Measurements from ENCODE around the gene KDM5C. TPM values are rescaled to one million over a fixed set of nuclear protein-coding genes. Genes with fewer than 3 reads are reported as not detected.

Gene KDM5C
- total RNA-seq, 1 experiment from 2014 or later: 98.7 TPM

DNA sequence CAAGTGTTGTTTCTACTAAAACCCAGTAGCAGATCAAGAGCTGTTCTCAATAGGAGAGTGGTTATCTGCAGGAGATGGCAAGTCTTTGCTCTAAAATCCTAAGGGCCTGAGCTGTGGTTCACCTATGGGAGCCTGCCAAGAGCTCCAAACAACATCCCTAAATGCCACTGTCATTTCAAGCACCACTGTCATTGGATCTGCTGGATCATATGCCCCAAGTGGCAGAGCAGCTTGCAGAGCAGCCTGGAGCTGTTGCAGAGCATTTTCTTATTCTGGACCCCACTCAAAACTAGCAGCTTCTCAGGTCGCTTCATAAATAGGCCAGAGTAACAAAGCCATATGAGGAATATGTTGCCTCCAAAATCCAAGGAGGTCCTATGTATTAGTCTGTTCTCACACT lies 71.4 kb downstream of the KDM5C start:
- Mint-ChIP-seq H3K36me3 (ENCODE audit: insufficient read depth in 1 of 3, low read depth in 3 of 3) (peaks cover 21 to 29% (median 27%) of the 10 kb centered on the region in 3 experiments), H3K27me3 (ENCODE audit: low read depth) (no peaks in the 10 kb centered on the region; the same call in 1 of the 2 replicates), H3K27ac (no peak overlapping the region), H3K4me1 (no peaks in the 10 kb centered on the region), H3K9me3 (peaks cover 59 to 62% of the 10 kb centered on the region in 2 experiments), H3K4me3 (no peak overlapping the region)
- no peak overlapping the region for H2AFZ ChIP-seq (ENCODE audit: low read length)
- H3K79me1 ChIP-seq (ENCODE audit: insufficient read depth, low read depth, low read length, poor library complexity, severe bottlenecking): no peaks in the 10 kb centered on the region
- no peaks in the 10 kb centered on the region for H3K4me1 ChIP-seq (ENCODE audit: insufficient read depth, low read length)
- H2BK12ac ChIP-seq (ENCODE audit: insufficient read length, low read depth, low read length): no peak overlapping the region
- no peak overlapping the region for H3K4me2 ChIP-seq (ENCODE audit: insufficient read depth, insufficient read length, low read length)
- H3K79me2 ChIP-seq (ENCODE audit: insufficient read depth, low read length): no peaks in the 10 kb centered on the region
- no peak for DNase-seq
- no peak overlapping the region for H4K91ac ChIP-seq (ENCODE audit: insufficient read length, low read depth, low read length)
- H3K27ac ChIP-seq (ENCODE audit: insufficient read length, low read depth, low read length): no peak overlapping the region
- H2BK120ac ChIP-seq (ENCODE audit: low read depth, low read length, poor library complexity, severe bottlenecking): no peak overlapping the region
- no peak overlapping the region for H3K56ac ChIP-seq (ENCODE audit: insufficient read length, low read depth, low read length)
- no peak overlapping the region for H2BK5ac ChIP-seq (ENCODE audit: insufficient read length, low read length)
- H3K14ac ChIP-seq (ENCODE audit: insufficient read depth, low read length): no peak overlapping the region
- peaks cover 16% of the 10 kb centered on the region for H3K9me3 ChIP-seq (ENCODE audit: control insufficient read depth, low read depth, low read length)
- H4K20me1 ChIP-seq (ENCODE audit: control insufficient read depth, insufficient read depth, insufficient read length): no peaks in the 10 kb centered on the region
- no peaks in the 10 kb centered on the region for H3K27me3 ChIP-seq (ENCODE audit: insufficient read depth, low read length)
- no peak overlapping the region for H4K8ac ChIP-seq (replicated peaks; ENCODE audit: insufficient read length, low read depth, low read length)
- no peak overlapping the region for H3K4ac ChIP-seq (ENCODE audit: low read depth, low read length)
- H3K9ac ChIP-seq (ENCODE audit: extremely low read depth, insufficient read length, low read length): no peak overlapping the region
- H2BK20ac ChIP-seq (ENCODE audit: low read depth, low read length, poor library complexity, severe bottlenecking): no peak overlapping the region
- H4K5ac ChIP-seq (ENCODE audit: insufficient read length, low read depth, low read length): no peak overlapping the region
- H3K23me2 ChIP-seq (ENCODE audit: insufficient read length, low read depth, low read length, poor library complexity, severe bottlenecking): no peaks in the 10 kb centered on the region
- no peak overlapping the region for H2AK5ac ChIP-seq (ENCODE audit: insufficient read length, low read length)
- TF ChIP-seq, protein P1, sequence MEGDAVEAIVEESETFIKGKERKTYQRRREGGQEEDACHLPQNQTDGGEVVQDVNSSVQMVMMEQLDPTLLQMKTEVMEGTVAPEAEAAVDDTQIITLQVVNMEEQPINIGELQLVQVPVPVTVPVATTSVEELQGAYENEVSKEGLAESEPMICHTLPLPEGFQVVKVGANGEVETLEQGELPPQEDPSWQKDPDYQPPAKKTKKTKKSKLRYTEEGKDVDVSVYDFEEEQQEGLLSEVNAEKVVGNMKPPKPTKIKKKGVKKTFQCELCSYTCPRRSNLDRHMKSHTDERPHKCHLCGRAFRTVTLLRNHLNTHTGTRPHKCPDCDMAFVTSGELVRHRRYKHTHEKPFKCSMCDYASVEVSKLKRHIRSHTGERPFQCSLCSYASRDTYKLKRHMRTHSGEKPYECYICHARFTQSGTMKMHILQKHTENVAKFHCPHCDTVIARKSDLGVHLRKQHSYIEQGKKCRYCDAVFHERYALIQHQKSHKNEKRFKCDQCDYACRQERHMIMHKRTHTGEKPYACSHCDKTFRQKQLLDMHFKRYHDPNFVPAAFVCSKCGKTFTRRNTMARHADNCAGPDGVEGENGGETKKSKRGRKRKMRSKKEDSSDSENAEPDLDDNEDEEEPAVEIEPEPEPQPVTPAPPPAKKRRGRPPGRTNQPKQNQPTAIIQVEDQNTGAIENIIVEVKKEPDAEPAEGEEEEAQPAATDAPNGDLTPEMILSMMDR (conservative IDR thresholded peaks at IDR 0.05): no peak
- H2BK15ac ChIP-seq (ENCODE audit: low read depth, low read length): no peak overlapping the region
- WGBS (ENCODE audit: extremely low coverage, insufficient read length, low lambda C conversion rate): no CpG with 5 or more reads among the region's 1 CpG
- no peak overlapping the region for H3K23ac ChIP-seq (ENCODE audit: insufficient read length, low read depth, low read length)
- H3T11ph ChIP-seq (ENCODE audit: low read length): no peak overlapping the region
- no peak overlapping the region for H3K18ac ChIP-seq (ENCODE audit: insufficient read length, low read depth, low read length)

Small RNAs within 50 kb of the gene (microRNA-seq; reads per million reads assigned to microRNA genes)
- gene MIR6894 (ENCODE audit: borderline microRNAs expressed): not detected
- not detected for gene MIR6895 (ENCODE audit: borderline microRNAs expressed)

Other genes with a start within 250 kb of the KDM5C start
- 4.5 and 5.4 TPM in 2 replicates for gene GPR173, start 176.4 kb downstream of the KDM5C start, total RNA-seq (2021)
- 20.7 and 24.6 TPM in 2 replicates for gene TSPYL2, start 142.8 kb downstream of the KDM5C start, total RNA-seq (2021)
- 6.3 and 7.7 TPM in 2 replicates for gene KANTR, start 131.1 kb downstream of the KDM5C start, total RNA-seq (2021)
- gene IQSEC2, start 56.4 kb upstream of the KDM5C start, total RNA-seq (2021): 7.0 and 8.4 TPM in 2 replicates
- 100 and 104 TPM in 2 replicates for gene SMC1A, start 197.4 kb upstream of the KDM5C start, total RNA-seq (2021)
- 1.0 and 1.2 TPM in 2 replicates for gene RIBC1, start 197.7 kb upstream of the KDM5C start, total RNA-seq (2021)
- gene HSD17B10, start 209.2 kb upstream of the KDM5C start, total RNA-seq (2021): 112 and 119 TPM in 2 replicates